ENCODE measurements around the gene TTLL11. TPM values are rescaled to one million over a fixed set of nuclear protein-coding genes. Genes with fewer than 3 reads are reported as not detected.

Gene TTLL11
- total RNA-seq, 1 donor from 2014 or later: 3.6 TPM

DNA sequence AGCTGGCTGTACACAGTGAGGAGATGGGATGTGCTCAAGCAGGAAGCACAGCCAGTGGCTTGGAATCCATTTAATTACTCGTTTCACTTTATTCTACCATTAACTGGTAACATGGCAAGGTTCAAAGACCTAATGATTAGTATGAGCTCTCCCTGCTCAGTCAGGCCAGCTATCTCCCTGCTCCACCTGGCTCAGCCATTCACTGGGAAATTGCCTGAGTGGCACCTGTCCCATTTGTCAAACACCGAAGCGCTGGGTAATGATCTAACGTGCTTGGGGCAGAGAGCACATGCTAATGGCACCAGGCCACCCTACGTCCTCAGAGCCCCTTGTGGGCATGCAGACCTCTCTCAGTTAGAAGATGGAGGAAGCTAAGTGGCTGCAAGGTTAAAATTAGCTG lies 162.2 kb downstream of the TTLL11 start:
- intact Hi-C loops (cut with micrococcal nuclease): no loop called here
- CTCF ChIA-PET: no interaction called here
- no peak overlapping the region for H3K4me3 Mint-ChIP-seq

DNA sequence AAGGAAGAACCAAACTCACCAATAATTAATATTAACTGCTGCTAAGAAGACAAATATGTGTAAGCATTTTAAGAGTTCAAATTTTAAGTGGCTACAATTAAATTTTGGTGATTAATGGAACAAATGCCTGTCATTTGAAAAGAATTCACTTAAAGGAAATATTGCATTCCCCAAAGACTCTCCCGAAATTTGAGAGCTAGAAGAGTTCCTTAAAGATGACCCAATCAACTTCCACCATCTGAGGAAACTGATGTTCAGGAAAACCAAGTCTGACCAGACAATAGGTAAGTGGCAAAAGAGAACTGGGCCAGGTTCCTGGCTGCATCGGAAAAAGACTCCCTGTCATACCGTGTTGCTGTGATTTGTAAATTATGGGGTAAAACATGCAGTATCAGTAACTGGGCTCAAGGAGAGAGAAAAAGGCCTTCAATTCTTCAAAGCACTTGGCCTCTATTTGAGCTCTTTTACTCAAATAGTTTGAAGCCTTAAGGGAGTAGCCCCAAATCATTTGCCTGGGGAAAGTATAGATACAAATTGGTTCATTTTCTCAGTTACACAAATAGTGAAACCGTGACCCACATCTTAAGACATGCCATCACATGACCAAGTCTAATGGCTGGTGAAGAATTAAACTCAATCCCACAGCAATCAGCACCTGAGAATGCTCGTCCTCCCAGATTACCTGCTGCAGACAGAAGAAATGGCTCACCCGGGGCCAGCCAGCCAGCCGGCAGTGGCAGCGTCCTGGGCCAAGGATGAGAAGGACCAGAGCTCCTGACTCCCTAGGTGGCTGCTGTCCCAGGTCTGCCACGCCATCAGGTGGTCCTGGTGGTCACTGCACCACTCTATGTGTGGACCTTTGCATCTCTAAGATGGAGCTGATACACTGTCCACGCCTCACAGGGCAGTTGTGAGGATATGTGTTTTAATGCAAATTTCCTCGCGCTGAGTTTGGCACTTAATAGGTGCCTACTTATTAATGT lies 162.9 kb downstream of the TTLL11 start:
- Mint-ChIP-seq H3K27me3 (no peaks in the 10 kb centered on the region), H3K27ac (no peak overlapping the region), H3K36me3 (ENCODE audit: low read depth) (no peaks in the 10 kb centered on the region), H3K4me3 (no peak overlapping the region), H3K9me3 (no peaks in the 10 kb centered on the region), H3K4me1 (no peaks in the 10 kb centered on the region)
- intact Hi-C loops (cut with micrococcal nuclease): no loop called here
- ATAC-seq (ENCODE audit: low read depth) (no peak), DNase-seq (no peak)
- TF ChIP-seq, protein P1, sequence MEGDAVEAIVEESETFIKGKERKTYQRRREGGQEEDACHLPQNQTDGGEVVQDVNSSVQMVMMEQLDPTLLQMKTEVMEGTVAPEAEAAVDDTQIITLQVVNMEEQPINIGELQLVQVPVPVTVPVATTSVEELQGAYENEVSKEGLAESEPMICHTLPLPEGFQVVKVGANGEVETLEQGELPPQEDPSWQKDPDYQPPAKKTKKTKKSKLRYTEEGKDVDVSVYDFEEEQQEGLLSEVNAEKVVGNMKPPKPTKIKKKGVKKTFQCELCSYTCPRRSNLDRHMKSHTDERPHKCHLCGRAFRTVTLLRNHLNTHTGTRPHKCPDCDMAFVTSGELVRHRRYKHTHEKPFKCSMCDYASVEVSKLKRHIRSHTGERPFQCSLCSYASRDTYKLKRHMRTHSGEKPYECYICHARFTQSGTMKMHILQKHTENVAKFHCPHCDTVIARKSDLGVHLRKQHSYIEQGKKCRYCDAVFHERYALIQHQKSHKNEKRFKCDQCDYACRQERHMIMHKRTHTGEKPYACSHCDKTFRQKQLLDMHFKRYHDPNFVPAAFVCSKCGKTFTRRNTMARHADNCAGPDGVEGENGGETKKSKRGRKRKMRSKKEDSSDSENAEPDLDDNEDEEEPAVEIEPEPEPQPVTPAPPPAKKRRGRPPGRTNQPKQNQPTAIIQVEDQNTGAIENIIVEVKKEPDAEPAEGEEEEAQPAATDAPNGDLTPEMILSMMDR (IDR thresholded peaks at IDR 0.05): no peak
- ChIA-PET POLR2A (no interaction called here), CTCF (no interaction called here)

More for the DNA sequence above, 162.2 kb downstream of the TTLL11 start:
- Mint-ChIP-seq H3K36me3 (ENCODE audit: low read depth) (no peaks in the 10 kb centered on the region), H3K27me3 (no peaks in the 10 kb centered on the region), H3K27ac (no peak overlapping the region), H3K4me1 (no peaks in the 10 kb centered on the region), H3K9me3 (no peaks in the 10 kb centered on the region)
- DNase-seq (no peak), ATAC-seq (ENCODE audit: low read depth) (no peak)
- TF ChIP-seq, protein P1 (IDR thresholded peaks at IDR 0.05): no peak
- POLR2A ChIA-PET: no interaction called here

DNA sequence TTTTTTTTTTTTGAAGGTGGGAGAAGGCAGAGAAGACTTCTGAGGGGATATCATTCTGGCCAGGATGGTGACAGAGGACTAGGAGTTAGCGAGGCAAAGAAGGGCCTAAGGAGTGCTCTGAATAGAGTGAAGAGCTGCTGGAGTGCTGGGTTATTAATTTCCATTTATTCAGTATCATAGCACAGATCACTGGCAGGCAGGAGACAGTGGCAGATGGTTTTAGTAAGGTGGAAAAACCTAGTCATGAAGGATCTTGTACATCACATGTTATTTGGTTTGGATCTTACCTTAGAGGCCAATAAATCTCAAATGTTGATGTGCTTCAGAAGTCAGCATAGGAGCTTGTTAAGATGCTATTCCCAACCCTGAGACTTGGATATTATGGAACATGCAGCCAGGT lies 165.5 kb downstream of the TTLL11 start:
- no peak overlapping the region for H3K4me3 Mint-ChIP-seq
- CTCF ChIA-PET: no interaction called here
- TF ChIP-seq, protein P1 (IDR thresholded peaks at IDR 0.05): no peak

DNA sequence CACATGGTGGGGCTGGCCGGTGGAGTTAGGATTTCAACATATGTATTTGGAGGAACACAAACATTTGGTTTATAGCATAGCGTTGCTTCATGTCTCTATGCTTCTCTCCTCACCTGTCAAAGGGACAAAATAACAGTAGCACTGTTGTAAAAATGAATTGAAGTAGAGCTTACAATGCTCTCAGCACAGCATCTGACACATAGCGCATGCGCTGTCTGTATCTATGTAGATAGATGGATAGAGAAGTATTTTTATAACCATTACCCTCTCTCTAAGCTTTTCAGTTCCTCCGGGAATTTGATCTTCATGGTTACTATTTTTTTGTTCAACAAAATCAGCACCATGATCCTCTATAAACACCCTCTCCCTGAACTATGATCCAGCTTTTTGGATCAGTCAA lies 166.0 kb downstream of the TTLL11 start:
- no peak overlapping the region for H3K4me3 Mint-ChIP-seq
- DNase-seq (no peak), ATAC-seq (ENCODE audit: low read depth) (no peak)
- H3K27ac Mint-ChIP-seq: no peak overlapping the region
- no peaks in the 10 kb centered on the region for H3K9me3 Mint-ChIP-seq
- H3K36me3 Mint-ChIP-seq (ENCODE audit: low read depth): no peaks in the 10 kb centered on the region
- H3K27me3 Mint-ChIP-seq: no peaks in the 10 kb centered on the region
- TF ChIP-seq, protein P1 (IDR thresholded peaks at IDR 0.05): no peak
- ChIA-PET CTCF (no interaction called here), POLR2A (no interaction called here)
- no peaks in the 10 kb centered on the region for H3K4me1 Mint-ChIP-seq
- intact Hi-C loops (cut with micrococcal nuclease): no loop called here

More for the DNA sequence above, 165.5 kb downstream of the TTLL11 start:
- no peaks in the 10 kb centered on the region for H3K9me3 Mint-ChIP-seq
- POLR2A ChIA-PET: no interaction called here
- ATAC-seq (ENCODE audit: low read depth) (no peak), DNase-seq (no peak)
- H3K27ac Mint-ChIP-seq: no peak overlapping the region
- no peaks in the 10 kb centered on the region for H3K4me1 Mint-ChIP-seq
- H3K36me3 Mint-ChIP-seq (ENCODE audit: low read depth): no peaks in the 10 kb centered on the region
- no peaks in the 10 kb centered on the region for H3K27me3 Mint-ChIP-seq
- intact Hi-C loops (cut with micrococcal nuclease): no loop called here

DNA sequence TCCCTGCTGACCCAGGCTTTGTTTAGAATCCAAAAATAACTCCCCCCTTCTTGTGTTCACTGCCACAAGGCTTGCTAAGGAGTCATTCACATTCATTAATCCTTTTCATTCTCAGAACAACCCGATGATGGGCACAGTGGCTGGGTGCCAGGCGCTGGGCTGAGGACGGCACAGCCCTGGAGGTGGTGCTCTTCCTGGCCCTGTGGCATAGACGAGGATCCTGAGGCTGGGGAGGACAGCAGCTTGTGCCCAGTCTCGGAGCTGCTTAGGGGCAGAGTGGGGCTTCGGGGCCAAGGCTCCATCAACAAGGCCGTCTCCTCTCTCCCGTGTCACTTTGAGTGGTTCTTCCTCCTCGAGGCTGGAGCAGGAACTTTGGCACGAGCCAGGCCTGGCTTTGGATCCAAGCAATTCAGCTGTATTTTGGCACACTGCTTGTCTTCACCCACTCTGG lies 166.7 kb downstream of the TTLL11 start:
- Mint-ChIP-seq H3K4me1 (peaks cover 2% of the 10 kb centered on the region), H3K9me3 (no peaks in the 10 kb centered on the region), H3K27ac (no peak overlapping the region), H3K36me3 (ENCODE audit: low read depth) (no peaks in the 10 kb centered on the region), H3K27me3 (no peaks in the 10 kb centered on the region), H3K4me3 (no peak overlapping the region)
- ChIA-PET CTCF (no interaction called here), POLR2A (no interaction called here)
- ATAC-seq (ENCODE audit: low read depth) (no peak), DNase-seq (no peak)
- TF ChIP-seq, protein P1 (IDR thresholded peaks at IDR 0.05): no peak
- intact Hi-C loops (cut with micrococcal nuclease): no loop called here

Measured in activated B cell treated with CpG ODN at 0.5 μM for 24 hours (primary cell).